Activated T-cell treated with anti-CD3 and anti-CD28 coated beads for 1 hour (primary cell): Measurements from ENCODE around the gene ZNF831.

Experiments used
- DNase-seq: peaks from one replicate; pipeline ENCODE4 v3.0.0-alpha.2; 2020; ENCODE audit warnings: low read depth

Gene ZNF831

DNA sequence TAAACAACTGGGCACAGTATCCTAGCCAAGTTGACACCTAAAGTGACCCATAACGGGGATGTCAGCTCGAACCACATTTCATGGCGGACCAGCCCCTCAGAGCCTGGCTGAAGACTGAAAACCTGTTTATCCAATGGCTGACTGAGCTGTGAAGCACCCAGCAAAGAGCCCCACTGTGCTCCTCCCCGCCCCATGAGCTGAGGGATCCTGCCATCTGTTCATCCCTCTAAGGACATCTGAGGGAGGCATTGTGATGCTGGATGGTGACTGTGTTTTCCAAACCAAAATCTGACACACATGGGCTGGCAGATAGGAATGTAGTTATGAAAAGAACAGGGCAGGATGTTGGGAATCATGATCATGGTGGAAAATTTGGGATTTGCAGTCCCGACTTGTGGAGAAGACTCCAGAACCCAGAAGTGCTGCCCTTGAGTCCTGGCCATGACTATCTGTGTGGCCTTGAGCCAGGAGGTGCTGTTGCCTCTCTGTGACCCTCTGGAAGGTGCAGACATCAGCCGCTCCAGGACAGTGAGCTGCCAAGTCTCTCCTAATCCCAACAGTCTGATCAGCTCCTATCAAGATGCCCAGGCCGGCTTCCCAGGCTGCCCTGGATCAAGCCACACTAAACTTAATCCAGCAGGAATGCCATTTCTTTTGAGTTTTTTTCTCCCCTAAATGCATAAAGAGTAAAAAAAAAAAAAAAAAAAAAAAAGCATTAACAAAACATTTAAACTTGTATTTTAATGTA is 142.5 kb downstream of the ZNF831 start:
- no peak for DNase-seq

DNA sequence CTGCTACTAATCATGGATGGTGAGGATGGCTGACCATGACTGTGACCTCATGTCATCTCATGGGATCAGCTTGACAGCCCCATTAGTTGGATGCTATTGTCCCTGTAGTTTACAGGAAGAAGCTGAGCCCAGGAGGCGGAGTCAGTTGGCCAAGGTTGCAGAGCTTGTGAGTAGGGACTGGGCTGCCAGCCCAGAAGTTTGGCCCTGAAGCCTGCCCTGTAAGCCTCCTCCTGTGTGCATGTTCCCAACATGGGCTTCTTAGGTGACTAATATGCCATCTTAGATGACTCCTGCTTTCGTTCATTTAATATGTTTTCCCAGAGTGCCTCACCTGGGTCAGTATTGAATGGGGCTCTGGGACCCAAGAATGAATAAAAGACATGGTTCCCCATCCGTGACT is 143.6 kb downstream of the ZNF831 start:
- no peak for DNase-seq
